SK-N-SH treated with all-trans-retinoic acid at 6 μM for 48 hours (cell line): ENCODE results near the gene CNPY4.

Source experiments
- ATAC-seq: fragments of 200-7000 bp; cut with Tn5 transposase; 3 replicates; pipeline ENCODE4 v1.9.1; 2020; ENCODE audit warnings: mild to moderate bottlenecking, moderate library complexity
- ARNTL ChIP-seq: fragments of 450-650 bp; formaldehyde crosslinking; IDR thresholded peaks from 2 replicates; pipeline ENCODE4 v1.5.0; 2020; ENCODE audit warnings: low read depth, mild to moderate bottlenecking, moderate library complexity, borderline replicate concordance
- CSDC2 ChIP-seq: fragments of 250-450 bp; sonication (Bioruptor Pico); IDR thresholded peaks from 2 replicates; pipeline ENCODE4 v1.5.0; 2020; ENCODE audit warnings: mild to moderate bottlenecking, moderate library complexity
- ESRRG ChIP-seq: fragments of 250-450 bp; sonication (Bioruptor Pico); IDR thresholded peaks from 2 replicates; pipeline ENCODE4 v1.6.1; 2021; ENCODE audit warnings: mild to moderate bottlenecking
- ISL1 ChIP-seq: fragments of 250-450 bp; sonication (Bioruptor Pico); IDR thresholded peaks from 2 replicates; pipeline ENCODE4 v2.1.2; 2022; ENCODE audit warnings: mild to moderate bottlenecking, moderate library complexity
- OSR1 ChIP-seq: fragments of 250-450 bp; sonication (Bioruptor Pico); IDR thresholded peaks from 2 replicates; pipeline ENCODE4 v1.8.0; 2022; ENCODE audit warnings: moderate library complexity, mild to moderate bottlenecking, inconsistent platforms
- PPARA ChIP-seq: fragments of 250-450 bp; sonication (Bioruptor Pico); IDR thresholded peaks from 2 replicates; pipeline ENCODE4 v1.5.0; 2020; ENCODE audit warnings: mild to moderate bottlenecking, borderline replicate concordance
- RARB ChIP-seq: fragments of 250-450 bp; sonication (Bioruptor Pico); IDR thresholded peaks from 2 replicates; pipeline ENCODE4 v1.8.0; 2021; ENCODE audit warnings: mild to moderate bottlenecking, moderate library complexity
- SNAI2 ChIP-seq: fragments of 250-450 bp; sonication (Bioruptor Pico); IDR thresholded peaks from 2 replicates; pipeline ENCODE4 v1.5.0; 2020; ENCODE audit warnings: mild to moderate bottlenecking, moderate library complexity
- TCF4 ChIP-seq: fragments of 250-450 bp; sonication (Bioruptor Pico); IDR thresholded peaks from 2 replicates; pipeline ENCODE4 v1.8.0; 2021; ENCODE audit warnings: mild to moderate bottlenecking, moderate library complexity, borderline replicate concordance
- TOX ChIP-seq: fragments of 250-450 bp; sonication (Bioruptor Pico); IDR thresholded peaks from 2 replicates; pipeline ENCODE4 v1.8.0; 2021; ENCODE audit warnings: mild to moderate bottlenecking, moderate library complexity, borderline replicate concordance
- ZC3H10 ChIP-seq: fragments of 250-450 bp; sonication (Bioruptor Pico); IDR thresholded peaks from 2 replicates; pipeline ENCODE4 v1.5.1; 2021; ENCODE audit warnings: mild to moderate bottlenecking, moderate library complexity
- ZFP3 ChIP-seq: fragments of 250-450 bp; sonication (Bioruptor Pico); IDR thresholded peaks from 2 replicates; pipeline ENCODE4 v1.5.0; 2020; ENCODE audit warnings: mild to moderate bottlenecking, moderate library complexity
- ZFP30 ChIP-seq: fragments of 450-650 bp; formaldehyde crosslinking; IDR thresholded peaks from 2 replicates; pipeline ENCODE4 v1.5.0; 2022; ENCODE audit warnings: mild to moderate bottlenecking, moderate library complexity
- TF ChIP-seq, protein P1 (sequence below): fragments of 250-450 bp; sonication (Bioruptor Pico); IDR thresholded peaks from 2 replicates; pipeline ENCODE4 v1.5.0; 2020; ENCODE audit warnings: mild to moderate bottlenecking, moderate library complexity
- TF ChIP-seq, protein P2 (sequence below): fragments of 250-450 bp; sonication (Bioruptor Pico); IDR thresholded peaks from 2 replicates; pipeline ENCODE4 v1.5.1; 2020; ENCODE audit warnings: low read depth, mild to moderate bottlenecking, moderate library complexity
- TF ChIP-seq, protein P3 (sequence below): fragments of 250-450 bp; sonication (Bioruptor Pico); IDR thresholded peaks from 2 replicates; pipeline ENCODE4 v1.5.1; 2021; ENCODE audit warnings: mild to moderate bottlenecking, moderate library complexity
- TF ChIP-seq, protein P4 (sequence below): fragments of 250-450 bp; sonication (Bioruptor Pico); IDR thresholded peaks from 2 replicates; pipeline ENCODE4 v1.8.0; 2021; ENCODE audit warnings: low read depth, mild to moderate bottlenecking, moderate library complexity, borderline replicate concordance
- TF ChIP-seq, protein P5 (sequence below): fragments of 250-450 bp; sonication (Bioruptor Pico); IDR thresholded peaks from 2 replicates; pipeline ENCODE4 v1.8.0; 2020; ENCODE audit warnings: mild to moderate bottlenecking, moderate library complexity, borderline replicate concordance

The CNPY4 gene

DNA sequence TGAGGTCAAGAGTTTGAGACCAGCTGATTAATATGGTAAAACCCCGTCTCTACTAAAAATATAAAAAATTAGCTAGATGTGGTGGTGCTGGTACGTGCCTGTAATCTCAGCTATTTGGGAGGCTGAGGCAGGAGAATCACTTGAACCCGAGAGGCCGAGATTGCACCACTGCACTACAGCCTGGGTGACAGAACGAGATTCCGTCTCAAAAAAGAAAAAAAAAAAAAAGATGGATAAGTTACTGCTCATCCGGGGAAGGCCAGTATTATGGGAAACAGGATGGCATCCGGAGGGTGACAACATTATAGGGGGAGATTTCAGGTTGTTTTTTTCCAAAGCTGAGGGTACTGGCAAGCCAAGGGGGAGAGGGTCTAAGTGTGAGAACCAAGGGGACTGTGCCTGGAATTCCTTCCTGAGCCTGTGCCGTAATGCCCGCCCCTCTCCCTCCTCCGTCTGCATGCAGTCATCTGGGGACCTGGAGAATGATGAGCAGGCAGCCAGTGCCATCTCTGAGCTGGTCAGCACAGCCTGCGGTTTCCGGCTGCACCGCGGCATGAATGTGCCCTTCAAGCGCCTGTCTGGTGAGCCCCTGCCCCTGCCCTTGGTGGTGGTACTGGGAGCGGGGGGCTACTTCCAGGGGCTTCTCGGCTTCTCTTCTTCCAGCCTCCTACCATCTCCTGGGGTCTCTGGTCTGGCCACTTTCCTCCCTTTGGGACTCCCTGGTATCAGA, 33.7 kb downstream of the CNPY4 start:
- TF ChIP-seq RARB (CRISPR knock-in tag) (no peak), PPARA (CRISPR knock-in tag) (no peak)
- TF ChIP-seq, protein P1, sequence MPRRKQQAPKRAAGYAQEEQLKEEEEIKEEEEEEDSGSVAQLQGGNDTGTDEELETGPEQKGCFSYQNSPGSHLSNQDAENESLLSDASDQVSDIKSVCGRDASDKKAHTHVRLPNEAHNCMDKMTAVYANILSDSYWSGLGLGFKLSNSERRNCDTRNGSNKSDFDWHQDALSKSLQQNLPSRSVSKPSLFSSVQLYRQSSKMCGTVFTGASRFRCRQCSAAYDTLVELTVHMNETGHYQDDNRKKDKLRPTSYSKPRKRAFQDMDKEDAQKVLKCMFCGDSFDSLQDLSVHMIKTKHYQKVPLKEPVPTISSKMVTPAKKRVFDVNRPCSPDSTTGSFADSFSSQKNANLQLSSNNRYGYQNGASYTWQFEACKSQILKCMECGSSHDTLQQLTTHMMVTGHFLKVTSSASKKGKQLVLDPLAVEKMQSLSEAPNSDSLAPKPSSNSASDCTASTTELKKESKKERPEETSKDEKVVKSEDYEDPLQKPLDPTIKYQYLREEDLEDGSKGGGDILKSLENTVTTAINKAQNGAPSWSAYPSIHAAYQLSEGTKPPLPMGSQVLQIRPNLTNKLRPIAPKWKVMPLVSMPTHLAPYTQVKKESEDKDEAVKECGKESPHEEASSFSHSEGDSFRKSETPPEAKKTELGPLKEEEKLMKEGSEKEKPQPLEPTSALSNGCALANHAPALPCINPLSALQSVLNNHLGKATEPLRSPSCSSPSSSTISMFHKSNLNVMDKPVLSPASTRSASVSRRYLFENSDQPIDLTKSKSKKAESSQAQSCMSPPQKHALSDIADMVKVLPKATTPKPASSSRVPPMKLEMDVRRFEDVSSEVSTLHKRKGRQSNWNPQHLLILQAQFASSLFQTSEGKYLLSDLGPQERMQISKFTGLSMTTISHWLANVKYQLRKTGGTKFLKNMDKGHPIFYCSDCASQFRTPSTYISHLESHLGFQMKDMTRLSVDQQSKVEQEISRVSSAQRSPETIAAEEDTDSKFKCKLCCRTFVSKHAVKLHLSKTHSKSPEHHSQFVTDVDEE = no peak
- ATAC-seq = no peak

DNA sequence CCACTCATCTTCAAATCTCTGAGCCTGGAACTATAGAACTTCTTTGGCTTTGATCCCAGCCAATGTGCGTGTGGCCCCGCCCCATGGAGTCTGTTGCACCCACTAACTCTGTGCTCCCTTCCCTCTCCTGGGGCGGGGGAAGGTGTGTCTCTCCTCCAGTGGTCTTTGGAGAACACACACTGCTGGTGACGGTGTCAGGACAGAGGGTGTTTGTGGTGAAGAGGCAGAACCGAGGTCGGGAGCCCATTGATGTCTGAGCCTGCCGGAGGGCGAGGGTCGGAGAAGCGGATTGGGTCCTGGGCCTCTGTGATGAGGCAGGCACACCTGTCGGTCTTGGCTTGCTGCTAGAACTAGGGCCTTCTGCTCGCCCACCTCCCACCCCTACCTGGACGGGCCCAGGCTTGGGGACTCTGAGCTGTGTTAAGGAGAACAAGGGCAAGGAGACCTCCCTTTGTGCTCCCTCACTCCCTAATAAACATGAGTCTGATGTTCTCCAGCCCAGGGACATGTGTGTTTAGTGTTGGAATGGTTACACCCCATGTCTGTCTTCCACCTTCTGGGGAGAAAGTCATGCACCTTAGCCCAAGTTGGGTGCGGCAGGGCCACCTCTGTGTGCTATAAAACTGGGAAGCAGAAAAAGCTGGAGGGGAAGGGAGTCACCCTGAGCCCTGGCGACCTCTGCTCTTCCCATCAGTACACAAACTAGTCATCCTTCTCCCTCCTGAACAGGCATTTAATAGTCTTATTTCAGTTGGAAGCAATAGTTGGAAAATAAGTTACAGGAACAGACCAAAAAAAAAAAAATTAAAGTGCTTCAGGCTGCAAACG, 34.5 kb downstream of the CNPY4 start:
- ATAC-seq = no peak
- TF ChIP-seq, protein P2, sequence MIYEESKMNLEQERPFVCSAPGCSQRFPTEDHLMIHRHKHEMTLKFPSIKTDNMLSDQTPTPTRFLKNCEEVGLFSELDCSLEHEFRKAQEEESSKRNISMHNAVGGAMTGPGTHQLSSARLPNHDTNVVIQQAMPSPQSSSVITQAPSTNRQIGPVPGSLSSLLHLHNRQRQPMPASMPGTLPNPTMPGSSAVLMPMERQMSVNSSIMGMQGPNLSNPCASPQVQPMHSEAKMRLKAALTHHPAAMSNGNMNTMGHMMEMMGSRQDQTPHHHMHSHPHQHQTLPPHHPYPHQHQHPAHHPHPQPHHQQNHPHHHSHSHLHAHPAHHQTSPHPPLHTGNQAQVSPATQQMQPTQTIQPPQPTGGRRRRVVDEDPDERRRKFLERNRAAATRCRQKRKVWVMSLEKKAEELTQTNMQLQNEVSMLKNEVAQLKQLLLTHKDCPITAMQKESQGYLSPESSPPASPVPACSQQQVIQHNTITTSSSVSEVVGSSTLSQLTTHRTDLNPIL (CRISPR knock-in tag) = no peak

DNA sequence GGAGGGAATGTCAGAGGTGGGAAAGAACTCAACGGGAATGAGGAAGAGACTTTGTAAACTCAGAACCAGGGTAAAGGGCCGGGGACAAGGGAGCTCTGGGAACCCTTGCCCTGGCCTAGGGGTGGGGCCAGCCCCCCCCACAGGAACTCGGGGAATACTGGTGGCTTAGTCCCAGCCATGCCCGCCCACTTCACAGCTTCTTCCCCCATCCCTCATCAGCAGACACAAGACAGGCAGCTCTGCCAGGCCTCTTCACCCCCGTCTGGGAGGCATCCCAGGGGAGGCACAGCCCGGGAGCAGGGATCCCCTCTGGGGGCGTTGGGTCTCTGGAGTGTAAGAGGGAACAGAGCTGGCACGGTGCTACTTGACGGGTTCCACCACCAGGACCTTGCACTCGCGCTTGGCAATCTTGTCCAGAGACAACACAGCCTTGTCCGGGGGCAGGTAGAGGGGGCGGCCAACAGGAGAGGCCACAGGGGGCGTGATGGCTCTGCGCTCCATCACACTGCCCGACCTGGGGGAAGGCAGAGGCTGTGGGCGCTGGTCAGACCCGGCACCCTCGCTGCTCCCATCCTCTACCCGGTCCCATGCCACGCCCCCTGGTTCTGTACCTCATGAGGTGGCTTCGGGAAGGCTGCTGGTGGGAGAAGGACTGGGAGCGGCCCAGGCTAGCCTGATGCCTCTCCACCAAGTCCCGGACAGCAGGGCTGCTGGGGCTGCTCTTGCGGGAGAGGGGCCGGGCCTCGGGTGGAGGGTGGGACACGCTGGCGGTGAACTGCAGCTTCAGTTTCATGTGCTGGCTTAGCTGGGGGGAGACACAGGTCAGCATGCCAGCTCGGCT, 35.4 kb downstream of the CNPY4 start:
- no peak for ATAC-seq
- TF ChIP-seq ZFP3 (CRISPR knock-in tag) (no peak), OSR1 (CRISPR knock-in tag) (no peak), ARNTL (CRISPR knock-in tag) (no peak), RARB (CRISPR knock-in tag) (no peak), SNAI2 (CRISPR knock-in tag) (no peak), CSDC2 (CRISPR knock-in tag) (no peak), ZC3H10 (CRISPR knock-in tag) (no peak), ESRRG (CRISPR knock-in tag) (no peak), TOX (CRISPR knock-in tag) (no peak), ISL1 (CRISPR knock-in tag) (no peak), TCF4 (no peak), ZFP30 (no peak)
- TF ChIP-seq, protein P2 (CRISPR knock-in tag) = no peak
- TF ChIP-seq, protein P1 = no peak
- TF ChIP-seq, protein P3, sequence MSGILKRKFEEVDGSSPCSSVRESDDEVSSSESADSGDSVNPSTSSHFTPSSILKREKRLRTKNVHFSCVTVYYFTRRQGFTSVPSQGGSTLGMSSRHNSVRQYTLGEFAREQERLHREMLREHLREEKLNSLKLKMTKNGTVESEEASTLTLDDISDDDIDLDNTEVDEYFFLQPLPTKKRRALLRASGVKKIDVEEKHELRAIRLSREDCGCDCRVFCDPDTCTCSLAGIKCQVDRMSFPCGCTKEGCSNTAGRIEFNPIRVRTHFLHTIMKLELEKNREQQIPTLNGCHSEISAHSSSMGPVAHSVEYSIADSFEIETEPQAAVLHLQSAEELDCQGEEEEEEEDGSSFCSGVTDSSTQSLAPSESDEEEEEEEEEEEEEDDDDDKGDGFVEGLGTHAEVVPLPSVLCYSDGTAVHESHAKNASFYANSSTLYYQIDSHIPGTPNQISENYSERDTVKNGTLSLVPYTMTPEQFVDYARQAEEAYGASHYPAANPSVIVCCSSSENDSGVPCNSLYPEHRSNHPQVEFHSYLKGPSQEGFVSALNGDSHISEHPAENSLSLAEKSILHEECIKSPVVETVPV (CRISPR knock-in tag) = no peak
- TF ChIP-seq, protein P4, sequence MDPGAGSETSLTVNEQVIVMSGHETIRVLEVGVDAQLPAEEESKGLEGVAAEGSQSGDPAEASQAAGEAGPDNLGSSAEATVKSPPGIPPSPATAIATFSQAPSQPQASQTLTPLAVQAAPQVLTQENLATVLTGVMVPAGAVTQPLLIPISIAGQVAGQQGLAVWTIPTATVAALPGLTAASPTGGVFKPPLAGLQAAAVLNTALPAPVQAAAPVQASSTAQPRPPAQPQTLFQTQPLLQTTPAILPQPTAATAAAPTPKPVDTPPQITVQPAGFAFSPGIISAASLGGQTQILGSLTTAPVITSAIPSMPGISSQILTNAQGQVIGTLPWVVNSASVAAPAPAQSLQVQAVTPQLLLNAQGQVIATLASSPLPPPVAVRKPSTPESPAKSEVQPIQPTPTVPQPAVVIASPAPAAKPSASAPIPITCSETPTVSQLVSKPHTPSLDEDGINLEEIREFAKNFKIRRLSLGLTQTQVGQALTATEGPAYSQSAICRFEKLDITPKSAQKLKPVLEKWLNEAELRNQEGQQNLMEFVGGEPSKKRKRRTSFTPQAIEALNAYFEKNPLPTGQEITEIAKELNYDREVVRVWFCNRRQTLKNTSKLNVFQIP (CRISPR knock-in tag) = no peak
- TF ChIP-seq, protein P5, sequence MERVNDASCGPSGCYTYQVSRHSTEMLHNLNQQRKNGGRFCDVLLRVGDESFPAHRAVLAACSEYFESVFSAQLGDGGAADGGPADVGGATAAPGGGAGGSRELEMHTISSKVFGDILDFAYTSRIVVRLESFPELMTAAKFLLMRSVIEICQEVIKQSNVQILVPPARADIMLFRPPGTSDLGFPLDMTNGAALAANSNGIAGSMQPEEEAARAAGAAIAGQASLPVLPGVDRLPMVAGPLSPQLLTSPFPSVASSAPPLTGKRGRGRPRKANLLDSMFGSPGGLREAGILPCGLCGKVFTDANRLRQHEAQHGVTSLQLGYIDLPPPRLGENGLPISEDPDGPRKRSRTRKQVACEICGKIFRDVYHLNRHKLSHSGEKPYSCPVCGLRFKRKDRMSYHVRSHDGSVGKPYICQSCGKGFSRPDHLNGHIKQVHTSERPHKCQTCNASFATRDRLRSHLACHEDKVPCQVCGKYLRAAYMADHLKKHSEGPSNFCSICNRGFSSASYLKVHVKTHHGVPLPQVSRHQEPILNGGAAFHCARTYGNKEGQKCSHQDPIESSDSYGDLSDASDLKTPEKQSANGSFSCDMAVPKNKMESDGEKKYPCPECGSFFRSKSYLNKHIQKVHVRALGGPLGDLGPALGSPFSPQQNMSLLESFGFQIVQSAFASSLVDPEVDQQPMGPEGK (CRISPR knock-in tag) = no peak
